ENCODE data around the gene KCNA1. TPM values are rescaled to one million over a fixed set of nuclear protein-coding genes. Genes with fewer than 3 reads are reported as not detected.

KCNA1 gene
- total and polyA plus RNA-seq, 2 donors = 0.71 to 4.0 TPM

GRCh38 chr12:4961311-4961710 is 51.6 kb downstream of the KCNA1 start:
- H3K27me3 ChIP-seq (ENCODE audit: control insufficient read depth in 2 of 2, insufficient read depth in 1 of 2, low read length in 1 of 2) = peaks cover 0 to 23% of the 10 kb centered on the region in 2 donors
- H3K36me3 ChIP-seq (ENCODE audit: control insufficient read depth in 2 of 2, insufficient read depth in 2 of 2, low read length in 1 of 2) = no peaks in the 10 kb centered on the region
- H3K4me1 ChIP-seq (ENCODE audit: control insufficient read depth in 2 of 2, insufficient read depth in 2 of 2, low read length in 2 of 2) = no peaks in the 10 kb centered on the region
- DNase-seq (ENCODE audit: low read depth in 6 of 9, low spot score in 9 of 9) = no peak
- H3K9me3 ChIP-seq (ENCODE audit: control insufficient read depth in 2 of 2, insufficient read depth in 1 of 2, low read length in 1 of 2) = no peaks in the 10 kb centered on the region
- WGBS = 86% methylated on average over 3 of the region's 3 CpGs
- H3K27ac ChIP-seq (ENCODE audit: low read depth in 1 of 2, low read length in 1 of 2) = no peak overlapping the region
- H3K4me3 ChIP-seq (ENCODE audit: low read length in 2 of 2) = no peak overlapping the region

DNA sequence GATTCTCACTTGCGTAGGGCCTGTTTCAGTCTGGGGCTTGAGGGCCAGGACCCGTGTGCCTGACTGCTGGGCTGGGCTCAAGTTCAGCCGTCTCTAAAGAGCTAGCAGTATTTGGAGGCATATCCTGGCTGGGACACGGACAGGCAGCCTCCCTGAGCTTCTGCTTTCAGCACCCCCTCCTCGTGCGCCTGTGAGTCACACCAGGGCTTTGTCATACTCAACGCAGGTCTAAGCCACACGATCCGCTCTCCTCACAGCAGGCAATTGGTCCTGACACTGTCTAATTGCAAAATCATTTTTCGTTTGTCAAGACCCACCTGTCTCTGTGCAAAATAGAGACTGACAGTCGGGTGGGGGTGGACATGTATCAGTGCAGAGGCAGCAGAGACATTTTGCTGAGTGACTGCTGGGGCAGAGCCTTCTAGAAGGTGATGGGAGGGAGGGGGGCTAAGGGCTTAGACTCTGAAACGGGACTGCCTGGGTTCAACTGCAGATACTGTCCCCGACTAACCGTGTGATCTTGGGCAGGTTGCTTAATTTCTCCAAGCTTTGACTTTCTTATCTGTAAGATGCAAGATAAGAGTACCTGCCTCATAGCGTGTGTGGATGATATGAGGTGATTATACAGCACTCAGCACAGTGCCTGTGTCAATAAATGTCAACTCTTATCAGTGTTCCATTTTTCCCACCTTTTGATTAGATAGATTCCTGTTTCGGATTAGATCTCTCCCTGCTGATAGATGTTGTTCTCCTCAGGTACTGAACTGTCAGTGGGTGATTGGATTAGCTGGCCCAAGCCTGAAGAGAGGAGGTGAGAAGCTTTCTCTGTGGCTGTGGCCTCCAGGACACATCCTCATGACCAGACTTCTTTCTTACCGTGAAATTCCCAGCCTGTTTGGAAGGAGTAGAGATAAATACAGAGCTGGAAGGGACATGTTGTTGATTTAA is 53.1 kb downstream of the KCNA1 start:
- Histone ChIP-seq H3K4me1 (ENCODE audit: control insufficient read depth in 2 of 2, insufficient read depth in 2 of 2, low read length in 2 of 2) (no peaks in the 10 kb centered on the region), H3K27me3 (ENCODE audit: control insufficient read depth in 2 of 2, insufficient read depth in 1 of 2, low read length in 1 of 2) (peaks cover 0 to 17% of the 10 kb centered on the region in 2 donors), H3K4me3 (ENCODE audit: low read length in 2 of 2) (no peak overlapping the region), H3K36me3 (ENCODE audit: control insufficient read depth in 2 of 2, insufficient read depth in 2 of 2, low read length in 1 of 2) (no peaks in the 10 kb centered on the region), H3K27ac (ENCODE audit: low read depth in 1 of 2, low read length in 1 of 2) (no peak overlapping the region), H3K9me3 (ENCODE audit: control insufficient read depth in 2 of 2, insufficient read depth in 1 of 2, low read length in 1 of 2) (no peaks in the 10 kb centered on the region)
- no peak for DNase-seq (ENCODE audit: low read depth in 6 of 9, low spot score in 9 of 9)
- 86% methylated on average over 17 of the region's 17 CpGs for WGBS

Other genes with a start within 250 kb of the KCNA1 start
- gene GALNT8, start 189.5 kb upstream of the KCNA1 start, total RNA-seq = 0.61 TPM
- 0.30 TPM for gene GALNT8, start 189.5 kb upstream of the KCNA1 start, polyA plus RNA-seq
- gene KCNA5, start 134.0 kb downstream of the KCNA1 start, total RNA-seq = 0.33 TPM
- gene KCNA5, start 134.0 kb downstream of the KCNA1 start, polyA plus RNA-seq = 2.9 TPM